Stomach (tissue), 9 donors: Measurements from ENCODE around the gene RBKS. TPM values are rescaled to one million over a fixed set of nuclear protein-coding genes. Genes with fewer than 3 reads are reported as not detected.

ENCODE experiments used
- DNase-seq, 2 donors: peaks; one replicate each; pipeline versions ENCODE4 v3.0.0 to v3.0.0-alpha.2; 2013 to 2019
- H3K27ac ChIP-seq, 5 donors: fragments of 200-600 bp in 4 of 5; sonication (generic) in 4 of 5; one replicate each; pipeline ENCODE4 v1.5.1; 2013 to 2019; ENCODE audit warnings: mild to moderate bottlenecking in 1 of 5, moderate library complexity in 1 of 5
- H3K27me3 ChIP-seq, 3 donors: fragments of 200-600 bp; sonication (generic); one replicate each; pipeline ENCODE4 v1.5.1; 2017 to 2019; ENCODE audit warnings: mixed run types in 1 of 3
- H3K36me3 ChIP-seq, 4 donors: fragments of 200-600 bp; sonication (generic); 1 replicate in 3 of 4; 2 replicates in 1 of 4; pipeline ENCODE4 v1.5.1; 2016 to 2019
- H3K4me1 ChIP-seq, 4 donors: fragments of 200-600 bp; sonication (generic); one replicate each; pipeline ENCODE4 v1.5.1; 2016 to 2019
- H3K4me3 ChIP-seq, 4 donors: fragments of 200-600 bp; sonication (generic) in 3 of 4; one replicate each; pipeline ENCODE4 v1.5.1; 2016 to 2019; ENCODE audit warnings: mild to moderate bottlenecking in 1 of 4
- H3K9me3 ChIP-seq, 4 donors: fragments of 200-600 bp; sonication (generic); one replicate each; pipeline ENCODE4 v1.5.1; 2016 to 2019
- CTCF ChIP-seq, 7 experiments: fragments of 450-650 bp in 4 of 7; fragments of 200-600 bp in 3 of 7; sonication (generic) in 3 of 7; IDR thresholded peaks; one replicate each; pipeline ENCODE4 v1.5.1; 2016 to 2019; ENCODE audit warnings: antibody characterized with exemption in 7 of 7, control low read depth in 2 of 7, mild to moderate bottlenecking in 1 of 7
- EP300 ChIP-seq: sonication (generic); formaldehyde crosslinking; IDR thresholded peaks from one replicate; pipeline ENCODE4 v1.6.1; 2017; ENCODE audit warnings: antibody characterized with exemption
- POLR2A ChIP-seq, 4 donors: fragments of 450-650 bp; IDR thresholded peaks; one replicate each; pipeline ENCODE4 v1.6.1; 2016; ENCODE audit warnings: antibody characterized with exemption in 4 of 4, control low read depth in 2 of 4, mild to moderate bottlenecking in 1 of 4, moderate library complexity in 1 of 4
- POLR2AphosphoS5 ChIP-seq, 3 donors: sonication (generic); formaldehyde crosslinking; IDR thresholded peaks; one replicate each; pipeline ENCODE4 v1.6.1; 2016; ENCODE audit warnings: antibody characterized with exemption in 3 of 3
- WGBS, 5 donors: extraction: QIAGEN DNeasy Blood & Tissue Kit in 3 of 5; methylation state at CpG; one replicate each; pipeline versions ENCODE4 v1.1.5 to v1.1.7; 2013 to 2018; 5-methylcytosine and 5-hydroxymethylcytosine counted together
- intact Hi-C: fragments of 100-400 bp; cut with DNase I; formaldehyde crosslinking; loops from one replicate; pipeline ENCODE4 v1.15.1; 2023; ENCODE audit warnings: low total_unique reads
- polyA plus RNA-seq, 3 donors: library from polyadenylated mRNA; stranded (reverse); fragments of 200-250 nt; gene quantifications; one replicate each; pipeline ENCODE4 v1.2.3, GENCODE V29; 2013
- total RNA-seq, 5 donors: library from RNA; depleted of rRNA; stranded (reverse); fragments of >200 nt; gene quantifications; one replicate each; pipeline versions ENCODE4 v1.1.0 to v1.2.3, GENCODE V29; 2014 to 2016
- donor health status: healthy with polysubstance abuse.
- donor health status: Bipolar disorder and iron deficiency.
- donor health status: healthy.

RBKS gene
- total and polyA plus RNA-seq, 8 donors: 0.76 to 2.9 (median 1.9) TPM; not detected in 3

GRCh38 chr2:27911458-27912210, 21.4 kb upstream of the RBKS start:
- no peaks in the 10 kb centered on the region for H3K27me3 ChIP-seq
- H3K9me3 ChIP-seq: no peaks in the 10 kb centered on the region
- TF ChIP-seq POLR2A (IDR thresholded peaks at IDR 0.05) (no peak), CTCF (IDR thresholded peaks at IDR 0.05) (no peak)
- intact Hi-C loops: no loop called here
- H3K27ac ChIP-seq: no peak overlapping the region
- H3K36me3 ChIP-seq: no peaks in the 10 kb centered on the region
- peaks cover 17 to 28% (median 21%) of the 10 kb centered on the region in 4 donors for H3K4me1 ChIP-seq
- 92 to 100% (median 96%) methylated on average over 2 of the region's 2 CpGs for WGBS, 5 donors
- no peak overlapping the region for H3K4me3 ChIP-seq
- DNase-seq: no peak

GRCh38 chr2:27909901-27910300, 19.7 kb upstream of the RBKS start:
- TF ChIP-seq POLR2AphosphoS5 (IDR thresholded peaks at IDR 0.05) (no peak), CTCF (IDR thresholded peaks at IDR 0.05) (no peak), EP300 (no peak), POLR2A (IDR thresholded peaks at IDR 0.05) (no peak)
- Histone ChIP-seq H3K27me3 (no peaks in the 10 kb centered on the region), H3K4me3 (no peak overlapping the region), H3K9me3 (no peaks in the 10 kb centered on the region), H3K36me3 (no peaks in the 10 kb centered on the region), H3K4me1 (peaks cover 5 to 11% (median 6%) of the 10 kb centered on the region in 4 donors), H3K27ac (no peak overlapping the region)
- WGBS, 5 donors: 66 to 81% (median 73%) methylated on average over 2 of the region's 2 CpGs
- DNase-seq: no peak
- intact Hi-C loops: no loop called here

DNA sequence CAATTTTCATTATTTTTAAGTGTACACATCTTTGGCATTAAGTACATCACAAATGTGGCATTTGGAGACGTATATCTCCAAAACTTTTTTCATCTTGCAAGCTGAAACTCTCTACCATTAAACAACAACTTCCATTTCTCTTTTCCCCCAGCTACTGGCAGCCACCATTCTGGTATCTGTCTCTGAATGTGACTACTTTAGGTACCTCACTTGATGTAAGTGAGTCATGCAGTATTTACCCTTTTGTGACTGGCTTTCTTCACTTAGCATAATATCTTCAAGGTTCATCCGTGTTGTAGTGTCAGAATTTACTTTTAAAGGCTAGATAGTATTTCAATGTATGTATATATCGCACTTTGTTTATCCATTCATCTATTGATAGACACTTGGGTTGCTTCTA, 17.4 kb upstream of the RBKS start:
- intact Hi-C loops: no loop called here
- Histone ChIP-seq H3K4me1 (peaks cover 0 to 4% (median 0%) of the 10 kb centered on the region in 4 donors), H3K4me3 (no peak overlapping the region), H3K36me3 (no peaks in the 10 kb centered on the region), H3K9me3 (no peaks in the 10 kb centered on the region), H3K27me3 (no peaks in the 10 kb centered on the region), H3K27ac (no peak overlapping the region)
- WGBS, 5 donors: 53 to 57% (median 55%) methylated on average over 3 of the region's 3 CpGs
- TF ChIP-seq POLR2A (IDR thresholded peaks at IDR 0.05): no peak
- no peak for TF ChIP-seq EP300
- TF ChIP-seq CTCF (IDR thresholded peaks at IDR 0.05): no peak
- no peak for TF ChIP-seq POLR2AphosphoS5 (IDR thresholded peaks at IDR 0.05)
- no peak for DNase-seq

- TF ChIP-seq POLR2AphosphoS5 (IDR thresholded peaks at IDR 0.05): no peak
- TF ChIP-seq EP300: no peak
- no peak for TF ChIP-seq POLR2A (IDR thresholded peaks at IDR 0.05)
- no peak for TF ChIP-seq CTCF (IDR thresholded peaks at IDR 0.05)
- H3K27ac ChIP-seq: no peak overlapping the region
- H3K4me1 ChIP-seq: peaks cover 0 to 4% (median 0%) of the 10 kb centered on the region in 4 donors
- H3K27me3 ChIP-seq: no peaks in the 10 kb centered on the region
- H3K36me3 ChIP-seq: peaks cover 0 to 5% (median 0%) of the 10 kb centered on the region in 4 donors
- intact Hi-C loops: no loop called here
- WGBS, 5 donors: 75 to 93% (median 89%) methylated on average over 1 of the region's 1 CpG
- DNase-seq: no peak
- H3K9me3 ChIP-seq: no peaks in the 10 kb centered on the region
- H3K4me3 ChIP-seq: no peak overlapping the region
Observed at GRCh38 chr2:27906074-27906473, 15.9 kb upstream of the RBKS start.
